HG02610 (cell line): ENCODE results near the gene GAP43.

ENCODE experiments used
- ATAC-seq: cut with Tn5 transposase; IDR thresholded peaks from one replicate; pipeline ENCODE4 v1.9.1; 2021; ENCODE audit warnings: mild to moderate bottlenecking, moderate library complexity; ENCODE audit not compliant: unreplicated experiment

GAP43 gene, protein sequence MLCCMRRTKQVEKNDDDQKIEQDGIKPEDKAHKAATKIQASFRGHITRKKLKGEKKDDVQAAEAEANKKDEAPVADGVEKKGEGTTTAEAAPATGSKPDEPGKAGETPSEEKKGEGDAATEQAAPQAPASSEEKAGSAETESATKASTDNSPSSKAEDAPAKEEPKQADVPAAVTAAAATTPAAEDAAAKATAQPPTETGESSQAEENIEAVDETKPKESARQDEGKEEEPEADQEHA

DNA sequence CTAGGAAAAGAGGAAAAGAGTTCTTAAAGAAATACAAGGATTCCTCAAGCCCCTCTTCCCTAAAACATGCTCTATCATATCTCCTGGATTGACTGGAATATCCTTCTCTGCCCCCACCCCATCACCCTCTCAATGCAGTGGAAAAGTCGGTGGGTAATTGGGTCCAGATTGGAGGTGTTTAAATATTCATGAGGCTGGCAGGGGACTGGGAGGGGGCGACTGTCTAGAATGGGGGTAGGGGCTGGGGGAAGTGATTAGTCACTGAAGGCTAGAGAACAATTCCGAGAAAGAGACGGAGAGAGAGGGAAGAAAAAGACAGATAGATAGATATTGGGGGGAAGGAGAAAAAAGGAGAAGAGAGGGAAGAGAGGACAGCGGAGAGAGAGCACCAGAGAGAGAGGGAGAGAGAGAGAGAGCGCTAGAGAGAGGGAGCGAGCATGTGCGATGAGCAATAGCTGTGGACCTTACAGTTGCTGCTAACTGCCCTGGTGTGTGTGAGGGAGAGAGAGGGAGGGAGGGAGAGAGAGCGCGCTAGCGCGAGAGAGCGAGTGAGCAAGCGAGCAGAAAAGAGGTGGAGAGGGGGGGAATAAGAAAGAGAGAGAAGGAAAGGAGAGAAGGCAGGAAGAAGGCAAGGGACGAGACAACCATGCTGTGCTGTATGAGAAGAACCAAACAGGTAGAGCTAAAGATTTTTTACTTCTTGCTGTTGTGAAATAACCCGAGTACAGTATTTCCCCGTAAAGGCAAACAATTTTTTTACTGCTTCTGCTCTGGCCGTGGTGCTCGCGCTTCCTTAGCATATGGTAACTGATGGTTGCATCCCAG is at the start of gene GAP43:
Gene GAP43, plus strand, starts transcription at position 467 of the 825 bp plus-strand sequence. Its CDS starts 180 bp downstream, at position 647.
- ATAC-seq: no peak

DNA sequence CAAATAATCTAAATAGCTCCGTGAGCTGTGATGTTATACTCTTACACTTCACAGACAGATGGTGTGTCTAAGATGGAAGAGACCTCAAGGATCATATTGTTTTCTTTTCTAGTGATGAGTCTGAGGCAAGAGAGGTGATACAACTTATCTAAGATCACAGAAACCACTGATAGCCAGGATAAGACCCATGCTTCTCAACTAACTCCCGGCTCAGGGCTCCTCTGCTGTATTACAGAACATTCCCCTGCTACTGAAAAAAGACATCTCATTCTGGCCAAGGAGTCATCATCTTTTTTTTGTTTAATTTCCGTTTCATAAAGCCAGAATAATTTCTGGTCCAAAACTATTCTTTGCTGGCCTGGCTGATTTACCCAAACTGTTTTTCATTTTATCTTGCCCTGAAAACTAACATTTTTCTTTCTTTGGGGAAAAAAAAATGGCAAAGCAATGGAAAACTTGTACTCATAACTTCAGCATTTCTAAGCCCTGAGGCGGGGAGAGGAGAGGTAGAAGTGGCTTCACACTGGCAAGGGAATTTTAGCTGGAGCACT is 46.9 kb upstream of the GAP43 start:
- no peak for ATAC-seq

DNA sequence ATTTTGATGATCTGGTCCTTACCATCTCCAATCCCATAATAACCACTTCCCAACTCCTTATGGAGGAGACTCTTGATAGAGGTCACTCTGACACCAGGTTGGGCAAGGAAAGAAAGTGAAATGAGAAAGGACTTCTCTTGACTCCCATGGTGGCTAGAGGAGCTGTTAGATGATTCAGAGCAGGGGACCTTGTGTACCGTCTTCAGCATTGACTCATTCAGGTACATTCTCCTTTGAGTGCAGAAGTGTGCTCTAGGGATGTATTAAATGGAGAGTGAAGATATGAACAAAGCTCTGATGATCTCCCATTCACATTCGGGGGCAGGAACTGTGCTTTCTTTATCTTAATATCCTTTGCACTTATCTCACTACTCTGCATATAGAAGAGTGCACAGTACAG is 46.3 kb upstream of the GAP43 start:
- ATAC-seq: no peak

DNA sequence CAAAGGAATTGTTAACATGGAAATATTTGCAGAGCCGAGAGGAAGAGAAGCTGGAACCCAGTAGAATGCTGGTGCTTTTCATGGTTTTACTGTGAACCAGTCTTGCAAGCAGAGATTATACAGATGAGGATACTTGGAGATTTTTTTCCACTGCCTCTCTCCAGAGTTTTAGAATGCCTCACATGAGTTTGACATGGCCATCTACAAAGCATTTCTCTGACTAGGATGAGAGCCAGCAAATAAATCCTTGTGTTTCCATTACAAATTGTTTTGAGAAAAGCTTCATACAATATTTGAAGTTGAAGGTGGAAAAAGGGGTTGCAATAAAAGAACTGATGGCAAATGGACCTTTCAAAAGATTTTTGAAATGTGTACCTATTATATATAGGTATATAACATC is 45.0 kb upstream of the GAP43 start:
- ATAC-seq: no peak

DNA sequence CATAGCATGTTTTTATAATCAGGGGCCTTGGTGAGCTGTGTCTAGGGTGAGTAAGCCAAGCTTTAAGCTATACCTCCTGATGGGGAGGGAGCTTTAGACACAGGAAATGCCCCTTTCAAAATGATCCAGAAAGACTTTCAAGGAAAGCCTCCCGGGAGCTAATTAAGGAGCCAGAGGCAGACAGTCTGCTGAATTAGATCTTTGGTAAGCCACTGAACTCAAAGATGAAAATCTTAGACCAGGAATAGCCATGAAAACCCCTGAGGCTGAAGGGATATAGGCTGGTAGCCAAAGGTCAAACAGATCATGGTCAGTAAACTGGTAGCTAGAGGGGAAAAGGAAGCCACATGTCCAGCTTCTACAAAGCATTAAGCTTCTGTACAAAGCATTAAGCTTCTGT is 42.7 kb upstream of the GAP43 start:
- ATAC-seq: no peak

DNA sequence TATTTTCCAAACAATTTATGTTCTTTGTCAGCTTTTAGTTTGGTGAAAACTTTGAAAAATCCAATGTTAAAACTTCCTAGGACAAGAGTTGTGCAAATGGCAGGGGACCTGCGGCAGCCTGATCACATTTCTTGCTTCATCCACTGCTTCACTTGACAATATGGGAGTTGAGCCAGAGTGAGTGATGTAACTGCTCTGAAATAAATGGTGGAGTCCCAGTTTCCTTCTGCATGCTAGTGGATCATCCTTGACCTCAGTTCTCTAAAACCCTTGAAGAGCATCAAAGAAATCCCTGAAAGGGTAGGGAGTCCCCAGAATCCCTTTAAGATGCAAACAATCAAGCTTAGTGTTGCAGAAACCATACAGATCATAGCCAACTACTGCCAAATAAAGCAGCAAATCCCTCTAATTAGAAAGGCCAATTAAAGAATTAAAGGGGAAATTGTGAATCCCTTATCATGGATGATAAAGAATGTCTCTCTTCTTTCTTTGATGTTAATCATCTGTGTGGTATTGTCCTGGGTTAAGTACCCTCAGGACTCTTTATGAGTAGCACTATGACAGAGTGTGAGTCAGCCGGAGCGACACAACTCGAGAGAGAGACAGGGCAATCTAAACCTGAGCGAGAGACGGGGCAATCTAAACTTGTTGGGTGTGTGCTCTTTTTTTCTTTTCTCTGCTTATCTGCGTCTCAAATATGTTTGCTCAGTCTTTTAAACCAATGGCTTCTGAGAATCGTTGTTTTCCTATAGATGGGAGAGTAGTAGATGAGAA is 41.8 kb upstream of the GAP43 start:
- ATAC-seq: no peak

DNA sequence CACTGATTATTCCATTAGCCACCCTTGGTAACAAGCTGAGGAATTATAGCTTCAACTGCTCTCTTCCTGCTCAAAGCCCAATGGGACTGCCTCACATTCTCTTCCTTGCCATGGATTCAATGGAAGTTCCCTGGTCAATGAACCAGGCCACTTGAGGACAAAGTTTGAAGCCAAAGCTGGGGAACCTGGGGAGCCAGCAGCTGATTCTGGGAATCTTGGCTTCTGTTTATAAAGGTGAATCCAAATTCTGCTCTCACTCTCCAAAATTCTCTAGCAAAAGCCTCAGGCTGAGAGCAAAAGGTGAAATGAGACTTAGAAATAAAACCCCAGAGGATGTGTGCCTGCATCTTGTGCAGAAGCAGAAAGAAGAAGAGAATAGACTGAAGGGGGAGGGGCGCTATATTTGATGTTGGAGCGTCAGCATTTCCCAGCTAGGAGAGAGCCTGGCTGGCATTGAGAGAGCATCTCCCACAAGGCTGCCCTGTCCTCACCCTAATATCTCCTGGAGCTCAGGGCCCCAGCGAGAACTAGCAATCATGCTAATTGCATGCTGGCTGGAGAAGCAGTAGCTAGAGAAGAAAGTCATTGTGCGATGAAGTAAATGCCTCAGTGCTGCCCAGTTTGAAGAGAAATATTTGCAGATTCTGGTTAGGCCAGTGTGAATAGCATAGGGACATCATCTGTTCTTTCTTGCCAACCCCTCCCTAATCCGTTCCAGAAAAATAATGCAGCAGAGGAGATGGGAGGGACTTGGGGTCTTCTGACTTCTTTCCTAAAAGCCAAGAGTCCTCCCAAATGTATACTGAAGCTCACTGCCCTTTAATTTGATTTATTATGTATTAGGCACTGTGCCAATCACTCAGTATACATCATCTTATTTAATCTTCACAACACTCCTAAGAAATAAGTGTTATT is 34.9 kb upstream of the GAP43 start:
- ATAC-seq: no peak

DNA sequence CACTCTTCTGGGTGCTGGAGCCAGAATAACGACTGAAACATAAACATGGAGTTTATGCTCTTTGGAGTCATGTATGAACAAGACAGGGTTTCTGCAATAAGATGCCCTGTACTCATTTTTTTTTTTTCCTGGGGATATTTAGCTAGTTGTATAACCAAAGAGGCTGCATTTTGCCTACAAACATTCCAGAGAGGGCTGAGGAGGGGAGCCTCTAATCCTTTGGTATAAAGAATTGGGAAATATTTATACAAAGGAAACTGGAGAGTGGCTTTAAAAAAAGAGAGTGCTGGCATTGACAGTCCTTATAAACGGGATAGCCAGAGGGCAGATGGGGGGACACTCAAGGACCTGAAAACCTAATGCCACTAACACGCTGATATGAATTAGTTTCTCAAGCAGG is 32.4 kb upstream of the GAP43 start:
- ATAC-seq: no peak

DNA sequence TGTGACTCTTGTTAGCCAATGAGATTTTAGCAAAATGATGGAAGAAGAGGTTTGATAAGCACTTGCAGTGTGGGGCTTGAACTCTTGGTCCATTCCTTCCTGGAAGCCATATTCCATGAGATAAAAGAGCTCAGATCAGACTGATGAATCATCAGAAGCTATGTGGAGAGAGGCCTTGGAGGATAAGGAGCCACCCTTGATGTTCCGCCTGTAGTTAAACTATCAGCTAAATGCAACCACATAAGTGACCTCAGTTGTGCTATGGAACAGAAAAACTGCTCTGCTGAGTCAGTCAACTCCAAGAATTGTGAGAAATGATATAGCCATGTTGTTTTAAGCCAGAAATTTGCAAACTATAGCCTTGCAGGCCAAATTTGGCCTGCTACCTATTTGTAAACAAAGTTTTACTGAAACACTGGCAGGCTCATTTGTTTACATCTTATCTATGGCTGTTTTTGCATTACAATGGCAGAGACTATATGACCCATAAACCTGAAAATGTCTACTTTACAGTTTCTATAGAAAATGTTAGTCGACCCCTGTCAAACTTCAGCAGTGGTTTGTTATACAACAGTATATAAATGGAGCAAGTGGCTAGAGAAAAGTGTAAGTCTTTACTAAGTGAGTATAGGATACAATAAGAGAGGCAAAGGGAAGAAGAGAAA is 27.6 kb upstream of the GAP43 start:
- no peak for ATAC-seq

DNA sequence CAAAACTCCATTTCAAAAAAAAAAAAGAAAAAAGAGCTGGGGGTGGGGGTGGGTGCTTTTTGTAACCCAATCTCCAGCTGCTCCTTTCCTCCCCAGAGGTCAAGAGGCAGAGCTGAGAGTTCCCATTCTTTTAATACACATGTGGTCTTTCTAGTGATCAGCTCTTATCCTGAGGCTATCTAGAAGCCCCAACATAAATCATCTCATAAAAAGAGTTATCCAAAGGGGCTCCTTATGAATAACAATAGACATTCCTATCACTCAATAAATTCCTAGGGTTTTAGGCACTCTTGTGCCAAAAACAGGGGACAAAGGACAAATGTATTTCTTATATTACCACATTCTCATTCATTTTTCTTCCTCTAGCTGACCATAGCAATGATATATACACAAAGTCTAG is 25.1 kb upstream of the GAP43 start:
- ATAC-seq: no peak

DNA sequence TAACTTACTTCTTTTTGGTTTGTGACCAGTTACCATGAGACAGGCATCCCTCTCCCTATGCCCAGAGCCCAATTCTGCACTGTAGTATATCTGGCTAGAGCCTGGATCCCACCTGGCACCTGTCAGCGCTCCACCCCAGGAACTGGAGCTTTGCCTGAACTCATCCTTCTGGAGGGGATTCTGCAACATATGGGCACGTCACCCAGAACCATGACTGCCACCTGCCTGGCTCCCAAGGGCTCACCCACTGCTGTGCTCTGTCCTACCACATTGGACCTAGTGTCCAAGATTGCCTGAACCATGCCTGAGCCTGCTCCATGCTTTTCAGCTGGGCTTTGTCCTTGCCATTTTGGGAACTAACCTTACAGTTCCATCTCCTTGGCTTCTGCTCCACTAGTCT is 21.1 kb upstream of the GAP43 start:
- ATAC-seq: no peak

DNA sequence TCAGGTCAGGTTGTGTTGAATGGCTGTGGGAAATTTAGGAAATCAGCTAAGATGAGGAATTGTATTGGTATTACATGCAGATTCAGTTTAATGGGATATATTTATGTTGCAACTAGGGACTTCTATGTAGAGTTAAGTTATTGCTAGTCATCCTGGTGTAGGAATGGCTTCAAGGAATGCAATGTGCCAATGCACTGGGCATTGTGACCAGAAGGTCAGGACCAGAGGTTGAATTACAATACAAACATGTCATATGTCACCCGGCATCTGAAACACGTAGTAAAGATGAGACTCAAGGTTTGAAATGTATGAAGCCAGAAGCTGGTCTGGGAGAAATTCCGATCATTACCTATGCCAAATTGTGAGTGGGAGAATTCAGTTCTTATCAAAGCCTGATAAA is 11.7 kb upstream of the GAP43 start:
- ATAC-seq: no peak

DNA sequence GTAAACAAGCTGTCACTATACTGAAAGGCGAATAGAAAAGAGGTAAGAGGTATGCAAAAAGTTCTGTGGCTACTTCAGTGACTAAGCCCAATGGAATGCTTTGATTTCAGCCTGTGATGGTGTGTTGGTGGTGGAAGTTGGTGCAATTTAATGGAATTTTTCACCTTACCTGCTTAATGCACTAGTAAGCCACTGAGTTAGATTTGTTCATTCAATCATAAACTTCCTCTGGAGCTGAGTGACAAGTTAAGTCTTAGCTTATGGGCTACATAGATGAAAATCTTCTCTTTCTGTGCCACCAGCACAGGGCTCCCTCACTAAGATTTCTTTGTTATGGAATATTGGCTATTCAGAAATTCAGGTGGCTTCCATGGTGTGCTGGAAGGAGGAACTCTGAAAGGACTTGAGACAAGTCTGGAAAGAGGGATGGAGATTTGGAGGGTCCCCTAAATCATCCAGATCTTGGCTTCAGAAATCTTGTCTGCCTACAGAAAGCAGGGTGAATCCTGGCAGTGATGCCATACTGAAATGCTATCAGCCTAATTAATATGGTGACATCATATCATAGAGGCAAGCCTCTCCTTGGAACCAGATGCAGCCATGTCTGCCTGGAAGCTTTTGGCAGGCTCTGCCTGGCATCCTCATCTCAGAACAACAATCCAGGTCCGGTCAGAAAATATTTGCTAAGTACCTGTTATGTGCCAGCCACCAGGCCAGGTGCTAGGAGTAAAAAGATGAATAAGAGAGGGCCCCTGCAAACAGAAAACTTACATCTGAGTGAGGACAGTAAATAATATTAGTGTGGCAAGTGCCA is 8.1 kb upstream of the GAP43 start:
- no peak for ATAC-seq

DNA sequence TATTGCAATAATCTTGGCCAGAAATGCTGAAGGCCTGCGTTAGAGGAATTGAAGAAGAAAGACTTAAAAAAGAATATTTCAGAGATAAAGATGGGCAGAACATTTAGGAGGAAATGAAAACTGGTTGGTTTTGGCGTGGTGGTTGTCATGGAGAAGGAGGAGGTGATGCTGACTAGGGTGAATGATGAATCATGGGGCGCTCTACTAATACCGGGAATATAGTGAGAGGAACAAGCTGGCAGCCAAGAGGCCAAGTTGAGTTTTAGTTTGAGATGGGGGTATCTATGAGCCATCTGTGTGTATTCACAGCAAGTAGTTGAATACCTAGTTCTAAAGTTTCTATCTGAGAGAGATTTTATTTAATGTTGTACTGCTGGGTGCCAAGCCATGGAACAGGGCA is 6.8 kb upstream of the GAP43 start:
- ATAC-seq: no peak

DNA sequence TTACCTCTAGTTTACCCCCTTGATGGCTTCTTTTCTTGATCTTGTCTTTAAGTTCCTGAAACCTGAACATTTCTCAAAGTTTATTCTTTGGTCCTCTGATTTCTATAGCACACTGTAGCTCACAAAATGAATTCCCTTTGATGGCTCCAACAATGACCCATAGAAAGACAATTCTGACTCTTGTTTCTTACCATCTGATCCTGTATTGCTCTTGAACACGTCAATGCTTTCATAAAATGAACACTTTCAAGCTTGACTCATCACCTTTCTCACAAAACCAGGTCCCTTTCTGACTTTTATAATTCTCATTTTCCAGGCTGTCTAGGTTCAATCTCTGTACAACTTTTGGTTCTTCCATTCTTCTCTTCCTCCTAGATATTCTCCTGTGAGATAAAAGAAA is 5.7 kb upstream of the GAP43 start:
- no peak for ATAC-seq

DNA sequence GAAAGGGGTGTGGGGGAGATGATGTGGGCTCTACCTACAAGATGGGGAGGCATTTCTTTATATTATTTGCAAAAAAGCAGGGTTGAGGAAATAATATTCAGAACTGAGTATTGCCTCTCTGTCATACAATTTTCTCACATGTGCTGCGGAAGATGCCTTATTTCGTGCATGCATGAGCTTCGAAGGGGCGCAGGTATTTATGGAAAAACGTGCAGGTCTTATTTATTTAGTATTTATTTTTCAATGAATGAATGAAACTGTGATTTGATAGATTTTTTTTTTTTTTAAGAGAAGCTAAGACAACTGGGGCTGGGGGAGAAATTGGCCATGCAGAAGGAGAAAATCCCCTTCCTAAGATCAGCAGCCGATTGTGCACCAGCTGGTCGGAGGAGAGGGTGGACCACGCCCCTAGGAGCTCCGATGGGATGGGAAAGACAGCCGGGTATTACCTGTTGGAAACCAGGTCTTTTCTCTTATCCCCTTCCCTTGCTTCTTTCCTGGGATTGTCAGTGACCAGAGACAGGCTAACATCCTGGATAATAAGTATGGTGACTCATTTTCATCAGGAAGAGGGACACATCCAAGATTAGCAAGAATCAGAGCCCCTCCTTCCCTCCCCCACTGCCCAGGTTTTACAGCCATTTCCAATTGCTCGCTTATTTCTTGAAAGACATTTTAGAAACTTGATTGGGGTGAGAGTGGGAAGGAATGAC is 875 bp downstream of the GAP43 start:
- ATAC-seq: no peak

DNA sequence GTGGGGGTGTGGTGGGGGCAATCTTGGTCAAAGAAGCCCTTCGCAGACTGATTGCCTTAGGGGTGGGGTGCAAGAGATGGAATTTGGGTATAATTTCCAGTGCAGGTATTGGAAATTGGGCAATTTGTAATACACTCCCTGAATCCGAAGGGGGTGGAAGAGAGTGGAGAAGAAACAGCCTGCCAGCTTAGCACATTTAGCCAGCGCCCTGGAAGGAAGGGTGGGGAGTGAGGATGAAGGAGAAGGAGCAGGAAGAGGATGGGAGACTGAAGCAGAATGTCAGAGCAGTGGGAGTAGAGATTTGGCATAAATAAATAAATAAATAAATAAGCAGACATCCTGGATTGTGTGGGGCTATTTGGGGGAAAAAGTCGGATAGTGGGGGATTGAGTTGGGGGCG is 1.6 kb downstream of the GAP43 start:
- ATAC-seq: no peak

DNA sequence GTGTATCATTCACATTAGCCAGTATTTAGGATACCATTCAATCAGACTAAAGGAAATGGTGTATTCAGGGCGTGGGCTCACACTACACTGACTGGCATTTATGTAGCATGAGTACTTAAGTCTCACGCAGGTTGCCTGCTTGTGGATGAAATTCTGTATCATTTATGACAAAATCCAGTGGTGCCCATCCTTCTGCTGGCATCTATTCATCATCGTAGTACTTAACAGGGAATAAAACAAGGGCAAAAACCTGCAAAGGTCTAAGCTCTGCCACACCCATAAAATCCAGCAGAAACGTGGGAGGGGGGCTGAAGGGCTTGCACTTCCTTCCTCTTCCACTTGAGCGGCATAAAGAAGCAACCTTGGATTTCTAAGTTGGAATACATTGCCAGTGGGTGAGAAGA is 2.7 kb downstream of the GAP43 start:
- no peak for ATAC-seq
